NT2/D1 (cell line): Measurements from ENCODE around the gene PPDPF.
A peak's percentile ranks its signal among the peaks of the same experiment; 100 is the strongest.

ENCODE experiments used
- DNase-seq: peaks from one replicate; pipeline ENCODE4 v3.0.0-alpha.2; 2011; ENCODE audit warnings: low read depth, low spot score
- H3K27me3 ChIP-seq: 2 replicates; pipeline ENCODE4 v1.6.0; 2011; ENCODE audit warnings: mild to moderate bottlenecking; ENCODE audit not compliant: insufficient read length, insufficient read depth
- H3K36me3 ChIP-seq: 2 replicates; pipeline ENCODE4 v1.6.1; 2011; ENCODE audit warnings: mild to moderate bottlenecking, low read length, mixed read lengths; ENCODE audit not compliant: insufficient read depth, insufficient read length
- H3K4me1 ChIP-seq: 2 replicates; pipeline ENCODE4 v1.5.1; 2011; ENCODE audit not compliant: insufficient read depth, insufficient read length
- H3K4me3 ChIP-seq: 2 replicates; pipeline ENCODE4 v1.5.1; 2011; ENCODE audit warnings: low read depth; ENCODE audit not compliant: insufficient read length
- H3K9ac ChIP-seq: 2 replicates; pipeline ENCODE4 v1.6.0; 2011; ENCODE audit warnings: low read depth; ENCODE audit not compliant: insufficient read length
- H3K9me3 ChIP-seq: 2 replicates; pipeline ENCODE4 v1.5.1; 2011; ENCODE audit warnings: mild to moderate bottlenecking, low read length; ENCODE audit not compliant: insufficient read depth
- SUZ12 ChIP-seq: IDR thresholded peaks from 2 replicates; pipeline ENCODE4 v1.6.1; 2011; ENCODE audit not compliant: insufficient read length, insufficient read depth; ENCODE audit errors: extremely low read depth
- YY1 ChIP-seq: IDR thresholded peaks from 2 replicates; pipeline ENCODE4 v1.6.1; 2011; ENCODE audit not compliant: insufficient read length, insufficient read depth
- ZNF274 ChIP-seq: IDR thresholded peaks from 2 replicates; pipeline ENCODE4 v1.6.1; 2011; ENCODE audit warnings: mild to moderate bottlenecking, low read depth, low read length

The PPDPF gene

DNA sequence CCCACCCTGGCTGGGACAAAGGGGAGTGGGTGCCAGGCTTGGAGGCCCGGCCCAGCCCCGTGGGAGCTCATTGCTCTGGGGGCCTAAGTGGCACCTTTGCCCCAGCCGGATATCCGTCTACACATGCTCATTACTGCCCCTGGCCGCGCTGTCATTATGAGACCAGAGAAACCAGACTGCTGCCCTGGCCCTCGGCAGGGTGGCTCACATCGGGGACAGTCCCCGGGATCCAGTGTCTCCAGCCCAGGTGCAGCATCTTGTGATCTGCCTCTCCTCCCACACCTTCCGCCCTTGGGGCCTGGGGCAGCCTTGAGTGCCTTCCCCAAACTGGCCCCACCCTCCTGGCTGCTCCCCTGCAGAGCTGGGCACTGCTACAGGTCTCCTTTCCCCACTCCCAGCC lies 22.1 kb downstream of the PPDPF start:
- no peaks in the 10 kb centered on the region for H3K9me3 ChIP-seq
- no peaks in the 10 kb centered on the region for H3K27me3 ChIP-seq
- TF ChIP-seq YY1 (no peak), SUZ12 (no peak), ZNF274 (no peak)
- H3K4me3 ChIP-seq: no peak overlapping the region
- H3K36me3 ChIP-seq: no peaks in the 10 kb centered on the region
- peaks cover 40% of the 10 kb centered on the region for H3K4me1 ChIP-seq
- H3K9ac ChIP-seq: peak overlapping the region; percentile 26
- DNase-seq: no peak

DNA sequence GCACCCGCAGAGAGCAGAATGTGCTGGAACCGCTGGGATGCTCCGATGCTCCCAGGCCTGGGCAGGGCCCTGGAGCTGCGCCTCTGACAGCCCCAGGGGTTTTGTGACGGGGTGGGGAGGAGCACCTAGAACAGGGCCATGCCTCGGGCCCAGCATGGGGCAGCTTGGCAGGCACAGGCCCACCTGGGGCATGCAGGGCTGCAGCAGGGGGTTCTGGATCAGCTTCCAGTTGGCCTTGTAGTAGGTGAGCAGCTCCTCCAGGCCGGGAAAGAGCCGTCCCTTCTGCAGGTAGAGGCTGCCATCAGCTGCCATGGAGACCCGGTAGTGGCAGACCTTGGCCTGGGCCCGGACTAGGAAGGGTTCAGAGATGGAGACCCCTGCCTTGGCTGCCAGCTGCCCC lies 22.6 kb downstream of the PPDPF start:
- no peak for TF ChIP-seq SUZ12
- TF ChIP-seq ZNF274: no peak
- TF ChIP-seq YY1: no peak
- H3K27me3 ChIP-seq: no peaks in the 10 kb centered on the region

DNA sequence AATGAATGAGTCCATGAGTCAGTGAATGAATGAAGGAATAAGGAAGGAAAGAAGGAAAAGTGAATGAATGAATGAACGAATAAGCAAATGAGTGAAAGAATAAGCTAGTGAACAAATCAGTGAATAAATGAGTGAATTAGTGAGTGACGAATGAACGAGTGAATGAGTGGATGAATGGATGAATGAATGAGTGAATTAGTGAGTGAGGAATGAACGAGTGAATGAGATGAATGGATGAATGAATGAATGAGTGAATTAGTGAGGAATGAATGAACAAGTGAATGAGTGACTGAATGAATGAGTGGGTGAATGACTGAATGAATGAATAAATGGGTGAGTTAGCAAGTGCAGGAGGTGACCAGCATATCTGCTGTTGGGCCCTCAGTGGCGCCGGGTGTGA lies 23.2 kb downstream of the PPDPF start:
- Histone ChIP-seq H3K9ac (no peak overlapping the region), H3K36me3 (no peaks in the 10 kb centered on the region), H3K27me3 (no peaks in the 10 kb centered on the region), H3K9me3 (no peaks in the 10 kb centered on the region), H3K4me3 (no peak overlapping the region), H3K4me1 (peaks cover 48% of the 10 kb centered on the region)
- no peak for TF ChIP-seq YY1
- no peak for TF ChIP-seq SUZ12
- no peak for TF ChIP-seq ZNF274
- DNase-seq: no peak

More for the DNA sequence above, 22.6 kb downstream of the PPDPF start:
- Histone ChIP-seq H3K9ac (no peak overlapping the region), H3K4me1 (peaks cover 43% of the 10 kb centered on the region), H3K4me3 (no peak overlapping the region), H3K9me3 (no peaks in the 10 kb centered on the region), H3K36me3 (no peaks in the 10 kb centered on the region)
- no peak for DNase-seq

DNA sequence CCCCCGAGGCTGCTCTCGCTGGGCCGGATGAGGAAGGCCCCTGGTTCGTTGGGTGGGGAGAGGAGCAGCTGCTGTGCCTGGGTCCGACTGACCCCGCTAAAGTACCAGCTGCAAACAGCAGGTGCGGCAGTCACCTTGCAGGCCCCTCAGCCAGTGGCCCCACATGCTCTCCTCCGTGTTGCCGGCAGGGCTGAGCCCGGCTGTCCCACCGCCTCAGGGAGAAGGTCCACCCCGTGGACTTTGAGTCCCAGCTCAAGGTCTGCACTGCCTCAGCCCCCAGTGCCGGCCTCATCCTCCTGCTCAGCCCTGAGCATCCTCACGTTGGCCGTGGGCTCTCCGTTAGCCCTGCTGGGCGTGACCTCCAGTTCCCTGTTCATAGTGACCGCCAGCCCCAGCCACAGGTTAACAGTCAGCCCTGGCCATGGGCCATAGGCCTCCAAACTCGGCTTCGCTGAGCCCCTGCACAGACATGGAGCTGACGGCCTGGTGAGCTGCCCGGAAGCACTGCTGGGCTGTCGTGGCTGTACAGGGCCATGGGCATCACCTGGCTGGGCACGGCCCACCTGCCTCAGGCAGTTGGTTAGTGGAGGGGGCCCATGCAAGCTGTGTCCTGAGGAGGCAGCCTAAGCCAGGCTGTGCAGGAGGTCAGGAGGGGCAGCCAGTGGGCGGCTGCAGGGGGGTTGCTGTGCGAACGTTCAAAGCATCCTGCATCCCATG lies 23.8 kb downstream of the PPDPF start:
- no peaks in the 10 kb centered on the region for H3K36me3 ChIP-seq
- H3K4me3 ChIP-seq: no peak overlapping the region
- H3K27me3 ChIP-seq: no peaks in the 10 kb centered on the region
- H3K9me3 ChIP-seq: no peaks in the 10 kb centered on the region
- no peak for DNase-seq
- peaks cover 47% of the 10 kb centered on the region for H3K4me1 ChIP-seq
- TF ChIP-seq YY1 (no peak), SUZ12 (no peak), ZNF274 (no peak)
- H3K9ac ChIP-seq: no peak overlapping the region

DNA sequence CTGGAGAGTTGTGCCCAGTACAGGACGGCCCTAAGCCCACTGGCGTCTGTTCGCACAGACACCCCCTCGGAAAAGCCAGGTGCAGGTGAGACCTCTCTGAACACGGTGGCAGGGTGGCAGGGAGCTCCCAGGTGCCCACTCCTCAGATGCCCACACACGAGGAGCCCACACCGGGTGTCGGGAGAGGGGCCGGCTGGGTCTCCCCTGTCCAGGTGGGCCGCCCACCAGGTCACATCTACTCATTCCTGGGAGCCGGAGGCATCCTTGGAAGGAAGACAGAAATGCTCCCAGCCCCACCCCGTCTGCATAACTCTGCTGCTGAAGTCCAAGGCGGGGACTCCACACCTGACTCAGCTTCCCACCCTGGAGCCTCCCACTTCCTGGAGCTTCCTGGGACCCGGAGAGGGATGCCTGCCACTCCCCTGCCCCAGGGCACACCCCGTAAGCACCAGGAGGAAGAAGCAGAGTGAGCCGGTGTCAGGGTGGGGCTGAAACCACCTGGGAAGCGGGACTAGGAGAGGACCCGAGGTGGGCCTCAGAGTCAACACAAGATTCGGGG lies 24.5 kb downstream of the PPDPF start:
- Histone ChIP-seq H3K4me3 (no peak overlapping the region), H3K4me1 (peaks cover 51% of the 10 kb centered on the region), H3K27me3 (no peaks in the 10 kb centered on the region), H3K9me3 (no peaks in the 10 kb centered on the region), H3K9ac (no peak overlapping the region), H3K36me3 (no peaks in the 10 kb centered on the region)
- no peak for TF ChIP-seq SUZ12
- no peak for DNase-seq

DNA sequence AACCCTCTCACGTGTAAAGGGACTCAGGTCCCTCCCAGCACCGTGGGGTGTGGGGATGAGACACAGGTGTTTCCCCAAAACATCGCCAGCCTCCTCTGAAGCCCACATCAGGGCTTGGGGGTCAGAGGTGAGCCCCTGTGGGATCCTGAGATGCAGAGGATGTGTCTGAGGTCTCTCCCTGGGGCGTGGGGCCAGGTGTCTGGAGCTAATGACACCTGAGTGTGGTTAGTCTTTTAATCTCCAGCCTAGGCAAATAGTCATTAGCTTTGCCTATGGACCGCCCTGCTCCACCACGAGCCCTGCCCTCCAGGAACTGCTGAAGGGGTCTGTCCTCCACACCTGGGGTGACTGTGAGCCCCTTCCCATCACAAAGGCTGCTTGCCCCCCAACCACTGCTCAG lies 25.2 kb downstream of the PPDPF start:
- H3K4me3 ChIP-seq: no peak overlapping the region
- H3K27me3 ChIP-seq: no peaks in the 10 kb centered on the region
- peaks cover 51% of the 10 kb centered on the region for H3K4me1 ChIP-seq
- no peak for DNase-seq
- no peak overlapping the region for H3K9ac ChIP-seq
- TF ChIP-seq ZNF274 (no peak), YY1 (no peak), SUZ12 (no peak)
- H3K9me3 ChIP-seq: no peaks in the 10 kb centered on the region
- H3K36me3 ChIP-seq: no peaks in the 10 kb centered on the region

DNA sequence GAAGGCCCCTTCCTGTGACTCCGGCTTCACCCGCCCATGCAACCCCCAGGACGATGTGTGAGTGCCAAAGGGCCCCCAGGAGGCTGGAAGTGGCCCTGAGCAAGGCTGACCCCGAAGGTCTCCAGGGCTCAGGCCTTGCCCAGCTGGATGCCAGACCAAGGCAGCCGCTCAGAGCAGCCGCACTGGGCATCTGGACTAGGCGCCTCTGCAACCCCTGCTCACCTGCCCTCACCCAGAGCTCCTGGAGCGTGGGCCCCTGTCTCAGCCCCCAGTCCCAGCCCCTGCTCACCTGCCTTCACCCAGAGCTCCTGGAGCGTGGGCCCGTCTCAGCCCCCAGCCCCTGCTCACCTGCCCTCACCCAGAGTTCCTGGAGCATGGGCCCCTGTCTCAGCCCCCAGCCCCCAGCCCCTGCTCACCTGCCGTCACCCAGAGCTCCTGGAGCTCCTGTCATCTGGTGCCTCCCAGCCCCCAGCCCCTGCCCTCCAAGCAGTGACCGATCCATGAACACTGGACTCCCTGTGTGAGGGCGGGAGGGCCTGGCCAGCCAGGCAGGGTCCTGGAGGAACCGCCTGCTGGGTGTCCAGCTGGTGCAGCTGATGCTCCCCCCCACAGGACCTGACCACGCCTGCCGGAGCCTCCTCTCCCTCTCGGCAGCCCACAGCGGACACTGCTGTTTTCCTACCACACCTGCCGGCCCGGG lies 25.8 kb downstream of the PPDPF start:
- H3K9ac ChIP-seq: peak overlapping the region; percentile 53
- no peak for TF ChIP-seq ZNF274
- no peak for TF ChIP-seq SUZ12
- TF ChIP-seq YY1: no peak
- no peaks in the 10 kb centered on the region for H3K9me3 ChIP-seq
- no peak overlapping the region for H3K4me3 ChIP-seq
- no peaks in the 10 kb centered on the region for H3K36me3 ChIP-seq
- peaks cover 56% of the 10 kb centered on the region for H3K4me1 ChIP-seq
- DNase-seq: no peak
- H3K27me3 ChIP-seq: no peaks in the 10 kb centered on the region
